HG02981 (cell line): ENCODE results near the gene NACC2.

Experiments
- ATAC-seq: cut with Tn5 transposase; IDR thresholded peaks from one replicate; pipeline ENCODE4 v1.9.1; 2021; ENCODE audit warnings: mild to moderate bottlenecking, moderate library complexity; ENCODE audit not compliant: unreplicated experiment

The NACC2 gene

DNA sequence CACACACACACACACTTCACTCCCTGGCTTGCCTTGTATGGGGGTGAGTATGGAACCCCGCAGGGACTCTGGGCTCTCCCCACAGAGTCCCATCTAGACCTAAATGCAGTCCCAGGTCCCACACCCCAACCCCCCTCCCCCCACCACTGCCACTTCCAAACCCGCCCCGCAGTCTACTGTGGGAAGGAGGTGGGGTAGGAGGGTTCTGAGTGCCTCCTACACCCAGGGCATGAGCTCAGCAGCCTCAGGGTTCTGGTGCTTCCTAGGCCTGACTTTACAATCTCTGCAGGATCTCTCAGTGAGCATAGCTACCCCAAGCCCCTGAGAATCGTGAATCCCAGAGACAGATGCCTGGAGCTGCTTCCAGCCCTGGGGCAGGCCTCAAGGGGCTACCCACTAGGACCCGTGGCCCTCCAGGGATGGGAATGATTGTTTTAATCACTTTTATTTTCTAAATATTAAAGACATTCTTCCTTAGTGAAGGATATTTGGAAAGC lies 1.5 kb upstream of the NACC2 start:
- ATAC-seq: no peak

DNA sequence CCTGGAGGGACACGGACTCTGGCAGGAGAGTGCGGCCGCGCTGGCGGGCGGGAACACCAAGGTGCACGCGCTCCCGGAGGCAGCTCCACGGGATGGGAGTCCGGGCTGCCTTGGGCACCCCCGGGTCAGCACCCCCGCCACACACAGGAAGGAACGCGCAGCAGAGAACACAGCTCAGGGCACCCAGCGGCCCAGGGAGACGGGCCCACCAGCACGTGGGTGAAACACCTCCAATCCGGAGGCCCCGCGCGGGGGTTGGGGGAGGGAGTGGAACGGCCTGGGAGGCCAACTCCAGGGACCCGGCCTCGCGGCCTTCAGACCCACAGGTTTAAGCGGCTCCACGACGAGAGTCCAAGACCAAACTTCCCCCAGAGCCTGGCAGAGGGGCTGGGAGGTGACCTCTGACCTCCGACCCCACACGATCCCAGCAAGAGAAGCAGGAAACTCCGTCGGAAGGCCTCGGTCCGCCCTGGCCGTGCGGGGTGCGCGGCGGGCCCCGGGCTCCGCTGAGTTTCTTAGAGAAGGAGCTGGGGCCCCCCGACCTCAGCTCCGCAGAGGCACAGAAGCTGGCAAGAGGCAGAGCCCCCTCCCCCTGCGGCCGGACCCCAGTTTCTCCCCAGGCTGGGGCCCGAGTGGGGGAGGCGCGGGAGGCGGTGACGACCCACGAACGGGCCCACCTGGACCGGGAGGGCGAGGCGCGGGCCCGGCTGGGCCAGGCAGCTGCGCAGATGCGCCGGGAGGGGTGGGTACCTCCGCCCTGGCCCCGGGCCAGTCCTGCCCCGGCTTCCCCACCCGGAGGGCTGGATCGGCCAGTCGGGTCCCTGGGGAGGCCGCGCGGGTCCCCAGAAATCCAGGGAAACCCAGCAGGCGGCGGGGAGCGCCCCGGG lies 851 bp downstream of the NACC2 start:
- ATAC-seq: no peak

DNA sequence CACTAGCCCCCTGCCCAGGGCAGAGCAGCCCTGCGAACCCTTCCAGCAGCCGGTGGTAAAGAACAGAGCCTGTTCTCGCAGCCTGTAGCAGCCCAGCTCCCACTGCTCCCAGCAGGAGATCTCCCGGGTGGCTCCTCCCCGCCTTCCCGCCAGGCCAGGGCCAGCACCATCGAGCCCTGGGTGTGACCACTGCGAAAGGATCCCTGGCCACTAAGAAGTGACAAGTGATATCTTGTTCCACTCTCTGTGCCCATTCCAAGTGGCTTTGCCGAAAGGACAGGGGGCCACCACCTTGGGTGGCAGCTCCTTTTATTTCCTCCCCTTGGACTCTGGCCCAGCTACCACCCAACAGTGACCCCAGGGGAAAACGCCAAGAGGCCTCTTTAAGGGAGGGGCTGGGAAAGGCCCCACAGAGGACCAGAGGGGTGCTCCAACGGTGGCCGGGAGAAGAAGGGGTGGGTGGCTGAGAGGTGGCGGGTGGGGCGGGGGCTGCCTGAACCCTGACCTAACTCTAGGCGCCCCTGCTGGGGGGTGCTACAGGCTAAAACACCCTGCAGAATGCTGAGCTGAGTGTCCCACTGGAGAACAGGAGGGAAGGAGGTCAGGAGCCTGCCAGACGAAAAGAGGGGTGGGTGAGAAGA lies 1.6 kb downstream of the NACC2 start:
- ATAC-seq: no peak

DNA sequence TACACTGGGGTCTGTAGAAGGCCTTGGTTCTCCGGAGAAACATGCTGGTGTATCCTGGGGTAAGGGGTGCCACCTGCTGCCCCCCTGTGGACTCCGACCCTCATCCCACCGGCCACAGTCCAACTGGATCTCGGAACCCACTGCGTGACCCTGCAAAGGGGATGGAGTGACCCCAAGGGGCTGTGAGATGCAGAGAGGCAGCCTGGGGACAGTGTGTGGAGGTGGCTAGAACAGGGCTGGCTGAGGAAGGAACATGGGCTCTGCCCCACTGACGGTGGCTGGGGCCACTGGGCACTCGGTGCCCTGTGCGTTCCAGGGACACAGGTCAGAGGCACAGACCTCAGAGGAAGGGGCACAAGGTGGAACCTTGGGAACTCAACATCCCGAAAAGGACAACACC lies 2.3 kb downstream of the NACC2 start:
- ATAC-seq: no peak

DNA sequence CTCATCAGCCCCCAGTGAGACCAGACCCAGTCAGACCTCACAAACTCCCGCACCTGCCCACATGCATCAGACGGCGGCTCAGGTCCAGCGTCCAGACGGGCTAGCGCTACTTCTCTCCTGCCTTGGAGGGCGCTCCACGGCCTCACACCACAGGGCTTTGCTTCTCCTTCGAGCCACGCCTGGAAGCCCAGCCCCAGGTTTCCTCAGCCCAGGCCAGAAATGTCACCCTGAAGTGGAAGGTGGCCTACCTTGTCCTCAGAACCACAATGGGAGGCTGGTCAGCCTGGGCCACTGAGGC lies 2.8 kb downstream of the NACC2 start:
- no peak for ATAC-seq

DNA sequence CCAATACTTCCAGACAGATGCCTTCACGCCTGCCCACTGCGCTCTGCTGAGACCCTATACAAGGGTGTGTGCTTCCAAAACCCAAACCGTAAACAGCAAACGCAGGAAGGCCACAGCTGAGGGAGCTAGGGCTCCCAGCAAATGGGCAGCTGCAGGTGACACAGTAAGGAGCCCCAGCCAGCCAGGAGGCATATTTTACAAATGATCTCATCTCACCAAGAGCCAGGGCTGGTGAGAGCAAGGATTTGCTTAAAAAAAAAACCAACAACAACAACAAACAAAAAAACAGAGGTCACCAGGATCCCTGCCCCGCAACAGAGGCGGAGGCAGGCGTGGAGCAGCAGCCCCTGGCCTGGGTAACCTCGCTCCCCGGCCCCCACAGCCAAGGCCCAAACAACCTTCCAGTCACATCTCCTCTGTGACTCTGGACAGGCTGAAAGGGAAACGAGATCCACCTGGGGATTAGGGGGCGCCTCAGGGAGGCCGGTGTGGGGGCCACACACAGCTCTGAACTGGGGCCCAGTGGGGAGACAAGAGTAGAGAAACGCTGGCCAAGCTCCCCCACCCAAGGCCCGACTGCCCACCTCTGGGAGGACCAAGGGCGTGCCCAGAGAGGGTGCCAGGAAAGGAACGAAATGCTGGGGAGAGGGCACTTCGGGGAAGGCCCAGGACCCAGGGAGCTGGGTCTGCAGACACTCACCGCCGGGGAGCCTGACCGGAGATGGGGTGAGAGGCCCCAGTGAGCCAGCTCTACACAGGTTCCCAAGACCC lies 3.3 kb downstream of the NACC2 start:
- no peak for ATAC-seq

DNA sequence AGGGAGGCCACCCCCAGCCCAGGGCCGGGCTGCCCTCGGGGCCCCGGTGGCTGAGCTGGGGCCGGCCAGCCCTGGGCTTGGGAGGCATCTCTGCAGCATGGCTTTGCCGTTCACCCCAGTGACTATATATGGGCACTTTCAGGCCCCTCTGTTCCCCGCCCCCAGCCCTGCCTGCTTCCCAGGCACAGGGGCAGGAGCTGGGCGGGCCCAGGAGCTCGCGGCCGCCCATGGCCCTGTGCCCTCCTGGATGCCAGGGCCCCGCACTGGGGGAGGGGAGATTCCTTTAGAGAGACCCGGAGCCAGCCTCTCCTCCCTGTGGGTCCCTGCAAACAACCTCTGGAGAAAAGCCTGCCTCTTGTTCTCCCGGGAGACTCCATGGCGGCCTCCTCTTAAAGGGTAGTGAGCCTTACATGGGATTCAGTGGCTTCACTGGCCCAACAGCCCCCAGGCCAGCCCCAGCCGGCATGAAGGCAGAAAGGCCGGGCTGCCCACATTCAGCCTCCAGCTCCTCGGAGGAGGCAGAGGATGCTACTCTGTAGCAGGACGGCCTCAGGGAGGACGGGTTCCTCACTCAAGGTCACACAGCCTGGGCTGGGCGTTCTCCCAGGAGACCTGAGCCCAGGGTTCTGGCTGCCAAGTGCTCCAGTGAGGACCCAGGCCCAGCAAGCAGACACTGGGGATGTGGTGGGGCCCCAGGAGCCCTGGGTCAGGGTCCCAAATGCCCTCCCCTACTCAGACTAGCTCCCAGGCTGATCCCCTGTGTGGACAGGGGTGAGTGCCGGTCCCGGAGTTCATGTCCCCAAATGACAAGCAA lies 4.1 kb downstream of the NACC2 start:
- no peak for ATAC-seq

DNA sequence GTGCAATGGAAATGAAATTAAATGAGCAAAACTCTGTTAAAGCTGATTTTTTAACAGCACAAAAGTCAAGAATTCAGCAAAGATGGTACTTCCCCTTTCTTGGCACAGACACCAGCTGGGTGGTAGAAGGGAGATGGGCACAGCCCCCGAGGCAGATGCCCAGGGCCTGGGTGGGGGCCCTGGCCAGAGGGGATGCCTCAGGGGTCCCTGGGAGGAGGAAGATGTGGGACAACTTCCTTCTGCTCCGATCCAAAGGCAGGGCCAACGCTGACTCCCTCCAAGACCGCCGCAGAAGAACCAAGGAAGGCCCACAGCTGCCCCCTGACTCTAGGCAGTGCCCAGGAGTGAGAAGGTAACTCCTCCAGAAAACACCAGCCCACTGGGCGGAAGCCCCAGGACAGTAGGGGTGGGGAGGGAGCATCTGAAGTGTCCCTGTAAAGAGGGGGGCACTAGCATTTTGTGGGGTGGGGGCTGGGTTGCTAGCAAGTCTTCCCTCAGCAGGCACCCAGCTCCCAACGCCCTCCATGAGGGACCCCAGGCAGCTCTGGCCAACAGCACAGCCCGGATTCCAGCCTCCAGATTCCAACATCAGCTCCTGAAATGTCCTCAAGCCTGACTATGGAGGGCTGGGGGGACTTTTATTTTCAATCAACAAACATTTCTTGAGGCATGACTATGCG lies 4.9 kb downstream of the NACC2 start:
- ATAC-seq: no peak

DNA sequence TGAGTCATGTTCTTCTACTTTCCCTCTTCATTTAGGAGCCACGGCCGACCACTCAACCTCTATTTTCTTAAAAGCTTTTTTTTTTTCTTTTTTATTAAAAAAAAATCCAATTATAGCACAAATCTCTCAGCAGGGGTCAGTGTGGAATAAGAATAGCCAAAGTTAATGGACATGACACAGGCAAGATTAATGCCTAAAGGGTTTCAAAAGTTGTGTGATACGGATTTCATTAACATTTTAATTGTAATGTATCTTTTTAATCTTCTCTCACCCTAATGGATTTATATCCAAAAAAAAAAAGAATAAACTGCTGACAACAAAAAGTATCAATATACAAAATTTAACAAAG lies 5.4 kb downstream of the NACC2 start:
- ATAC-seq: no peak

DNA sequence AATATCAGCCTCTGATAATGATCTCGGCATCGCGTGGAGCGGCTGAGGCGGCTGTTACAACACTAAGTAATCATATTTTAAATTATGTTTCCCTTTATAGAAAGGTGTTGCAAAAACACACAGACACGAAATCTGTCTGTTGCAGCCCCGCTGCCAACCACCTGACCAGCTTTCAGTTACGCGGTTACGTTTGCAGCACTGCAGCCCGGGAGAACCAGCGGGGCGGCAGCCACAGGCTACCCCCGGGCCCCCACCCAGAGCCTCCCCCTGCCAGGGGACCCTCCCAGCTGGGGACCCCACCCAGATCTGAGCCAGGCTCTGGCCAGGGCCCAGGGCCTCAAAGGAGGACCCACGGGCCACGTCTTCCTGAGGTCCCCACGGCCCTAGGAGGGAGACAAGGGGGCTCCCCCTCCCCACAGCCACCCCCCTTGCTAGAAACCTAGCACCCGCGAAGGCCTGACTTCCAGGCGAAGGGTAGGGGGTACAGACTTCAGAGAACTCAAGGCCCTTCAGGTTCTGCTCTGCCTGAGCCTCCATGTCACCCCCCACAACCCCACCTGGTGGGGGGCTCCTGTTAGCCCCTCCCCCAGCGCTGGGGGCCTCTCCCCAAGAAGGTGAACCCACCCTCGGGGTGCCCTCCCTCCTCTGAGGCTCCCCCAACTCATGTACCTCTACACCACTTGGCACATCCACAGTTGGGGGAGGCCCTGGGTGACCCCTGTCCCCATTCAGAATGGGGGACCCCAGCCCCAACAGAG lies 6.0 kb downstream of the NACC2 start:
- no peak for ATAC-seq

DNA sequence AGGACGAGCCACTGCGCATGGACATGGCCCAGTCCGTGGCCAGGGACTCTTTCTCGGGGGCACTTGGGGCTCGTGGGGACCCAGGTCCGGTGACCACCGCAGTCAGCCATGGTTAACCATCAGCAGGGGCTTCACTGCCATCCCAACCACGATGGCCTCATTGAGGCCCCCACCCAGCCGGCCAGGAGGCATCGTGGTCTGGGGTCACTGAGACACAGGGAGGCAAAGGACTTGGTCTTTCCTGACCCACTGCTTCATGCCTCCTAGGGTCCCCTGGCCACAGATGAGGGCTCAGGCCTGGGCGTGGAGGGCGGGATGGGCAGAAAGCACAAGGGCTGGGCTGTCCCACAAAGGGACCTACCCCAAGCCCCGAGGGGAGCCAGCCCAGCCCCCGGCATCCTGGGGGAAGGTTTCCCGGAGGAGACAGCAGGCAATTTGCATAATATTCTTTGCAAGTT lies 6.6 kb downstream of the NACC2 start:
- ATAC-seq: no peak

DNA sequence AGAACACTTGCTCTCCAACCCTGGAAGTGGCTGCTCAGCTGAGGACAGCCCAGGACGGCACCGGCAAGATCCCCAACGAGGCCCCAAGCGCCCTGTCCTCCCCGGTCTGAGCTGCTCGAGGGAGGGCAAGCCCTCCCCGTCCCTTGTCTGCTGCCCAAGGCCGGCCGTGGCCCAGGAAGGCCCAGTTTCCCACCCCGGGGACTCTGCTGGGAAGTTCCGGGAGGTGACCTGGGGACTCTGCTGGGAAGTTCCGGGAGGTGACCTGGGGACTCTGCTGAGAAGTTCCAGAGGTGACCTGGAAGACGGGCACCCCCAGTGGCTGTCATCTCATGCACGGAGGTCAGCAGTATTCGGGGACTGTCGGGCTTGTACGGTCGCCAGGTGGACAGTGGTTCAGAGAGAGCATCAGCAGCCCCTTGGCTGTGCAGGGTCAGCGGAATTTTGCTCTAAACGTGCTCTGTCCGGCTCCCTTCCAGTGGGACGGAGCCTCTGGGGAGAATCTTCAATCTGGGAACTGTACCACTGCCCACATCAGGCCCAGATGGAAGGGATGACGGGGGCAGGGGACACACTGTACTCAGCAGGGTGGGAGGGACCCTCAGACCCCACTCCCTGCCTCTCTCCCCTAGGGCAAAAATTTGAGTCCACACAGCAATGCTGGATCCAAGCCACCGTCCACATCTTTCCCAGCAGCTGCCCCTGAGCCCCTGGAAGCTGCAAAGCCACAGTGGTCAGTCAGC lies 7.2 kb downstream of the NACC2 start:
- no peak for ATAC-seq

DNA sequence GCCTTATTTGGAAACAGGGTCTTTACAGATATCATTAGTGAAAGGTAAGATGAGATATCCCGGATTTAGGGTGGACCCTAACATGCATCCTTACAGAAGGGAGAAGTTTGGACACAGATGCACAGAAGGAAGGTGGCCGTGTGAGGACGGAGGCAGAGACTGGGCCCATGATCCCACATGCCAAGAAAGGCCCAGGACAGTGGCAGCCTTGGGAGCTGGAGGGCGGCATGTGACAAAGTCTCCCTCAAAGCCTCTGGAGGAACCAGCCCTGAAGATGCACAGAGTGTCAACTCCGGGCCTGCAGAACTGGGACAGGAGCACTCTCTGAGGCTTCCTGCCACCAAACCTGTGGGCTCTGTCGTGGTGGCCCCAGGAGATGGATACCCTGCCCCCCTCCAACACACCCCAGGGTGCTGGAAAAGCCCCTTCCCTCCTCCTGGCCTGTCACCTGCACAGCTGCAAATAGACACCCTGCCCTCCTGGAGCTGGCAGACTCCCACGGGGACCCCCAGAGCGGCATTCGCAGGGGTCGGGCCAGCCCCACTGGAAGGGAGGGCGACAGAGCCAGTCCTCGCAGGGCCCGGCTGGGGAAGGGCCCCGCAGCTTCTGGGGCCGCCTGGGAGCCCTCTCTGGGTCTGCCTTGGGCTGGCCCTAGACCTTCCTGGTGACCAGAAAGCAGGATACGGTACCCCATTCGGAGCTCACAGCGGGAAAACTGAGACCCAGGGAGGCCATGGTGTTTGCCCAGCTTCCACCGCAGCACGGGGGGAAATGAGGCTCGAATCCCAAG lies 7.9 kb downstream of the NACC2 start:
- ATAC-seq: no peak

DNA sequence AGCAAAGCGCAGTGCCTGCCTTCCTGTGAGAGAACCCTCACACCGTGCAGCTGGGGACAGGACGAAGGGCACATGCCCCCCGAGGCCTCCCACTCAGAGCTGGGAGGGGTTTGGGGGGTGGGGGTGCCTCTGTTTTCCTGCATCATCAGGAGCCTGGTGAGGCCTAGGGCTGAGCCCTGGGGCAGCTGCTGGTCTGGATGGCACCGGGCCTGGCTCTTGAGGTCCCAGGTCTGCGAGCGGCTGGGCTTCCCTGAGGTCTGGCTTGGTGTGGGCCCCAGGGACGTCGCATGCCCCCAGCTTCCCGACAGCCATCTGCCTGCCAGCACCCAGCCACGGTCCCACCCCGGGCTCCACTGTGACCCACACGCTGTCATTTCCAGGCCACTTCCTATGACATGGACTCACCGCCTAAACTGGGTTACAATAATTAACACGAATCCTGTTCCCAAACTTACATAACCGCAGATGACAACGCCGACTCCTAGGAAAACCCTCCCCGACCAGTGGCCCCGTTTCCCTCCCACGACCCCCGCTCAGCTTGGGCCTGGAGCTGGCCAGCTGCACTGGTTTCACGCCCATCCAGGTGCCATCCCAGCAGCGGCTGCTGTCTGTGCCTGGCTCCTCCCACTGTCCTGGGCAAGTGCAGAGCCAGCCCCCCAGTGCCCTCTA lies 8.7 kb downstream of the NACC2 start:
- no peak for ATAC-seq

DNA sequence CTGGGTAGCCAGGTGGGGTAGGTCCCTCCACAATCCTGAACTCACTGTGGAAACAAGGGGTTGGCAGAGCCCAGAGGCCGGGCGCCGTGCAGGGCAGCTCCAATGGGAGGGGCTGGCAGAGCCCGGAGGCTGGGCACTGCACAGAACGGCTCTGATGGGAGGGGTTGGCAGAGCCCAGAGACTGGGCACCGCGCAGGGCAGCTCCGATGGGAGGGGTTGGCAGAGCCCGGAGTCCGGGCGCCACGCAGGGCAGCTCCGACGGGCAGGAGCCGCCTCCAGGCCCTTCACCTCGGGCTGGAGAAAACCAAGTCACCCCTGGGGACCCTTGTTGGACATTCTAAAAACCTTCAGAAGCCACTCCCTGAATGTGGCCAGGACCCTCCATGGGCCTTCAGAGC lies 9.3 kb downstream of the NACC2 start:
- ATAC-seq: no peak

DNA sequence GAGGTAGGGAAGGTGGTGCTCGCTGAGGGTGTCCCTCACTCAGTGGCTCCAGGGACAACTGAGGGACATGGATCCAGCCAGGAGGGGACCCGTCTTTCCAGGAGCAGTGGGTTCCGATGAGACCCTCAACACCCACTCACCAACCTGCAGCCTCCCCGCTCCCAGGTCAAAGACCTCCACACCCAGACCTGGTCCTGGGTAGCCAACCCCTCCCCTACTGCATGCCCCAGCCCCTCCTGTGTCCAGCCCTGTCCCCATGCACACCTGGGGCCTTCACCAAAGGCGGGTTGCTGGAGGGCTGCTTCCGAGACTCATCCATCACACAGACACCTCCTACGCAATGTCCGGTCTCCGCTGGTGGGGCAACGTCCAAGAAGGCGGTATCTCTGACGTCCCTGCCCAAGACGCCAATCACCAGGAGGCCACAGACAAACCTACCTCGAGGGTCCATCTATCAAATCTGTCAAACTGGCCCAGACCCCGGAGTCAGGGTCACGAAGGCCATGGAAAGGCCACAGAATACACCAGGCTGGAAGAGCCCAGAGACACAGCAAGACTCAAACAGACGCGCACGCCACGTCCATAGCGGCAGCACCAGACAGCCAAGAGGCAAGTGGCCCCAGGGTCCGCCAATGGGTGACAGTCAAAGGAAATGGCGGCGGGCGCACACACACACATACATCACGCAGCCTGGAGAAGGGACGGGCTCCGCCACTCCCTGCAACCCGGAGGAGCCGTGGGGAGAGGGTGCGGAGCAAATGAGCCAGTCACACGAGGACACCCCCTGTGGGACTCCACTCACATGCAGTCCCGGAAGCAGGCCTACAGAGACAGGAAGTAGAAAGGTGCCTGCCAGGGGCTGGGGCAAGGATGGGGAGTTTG lies 10.8 kb downstream of the NACC2 start:
- no peak for ATAC-seq
